GM19397 (cell line): ENCODE results near the gene ZSWIM8.
"Not testable (repeated sequence)": the region's sequence is repeated elsewhere in the genome, so short reads cannot be mapped to it uniquely, and the experiment has no call there.

Experiments used
- ATAC-seq: cut with Tn5 transposase; IDR thresholded peaks from one replicate; pipeline ENCODE4 v1.9.1; 2021; ENCODE audit warnings: mild to moderate bottlenecking, moderate library complexity; ENCODE audit not compliant: unreplicated experiment

Gene ZSWIM8

DNA sequence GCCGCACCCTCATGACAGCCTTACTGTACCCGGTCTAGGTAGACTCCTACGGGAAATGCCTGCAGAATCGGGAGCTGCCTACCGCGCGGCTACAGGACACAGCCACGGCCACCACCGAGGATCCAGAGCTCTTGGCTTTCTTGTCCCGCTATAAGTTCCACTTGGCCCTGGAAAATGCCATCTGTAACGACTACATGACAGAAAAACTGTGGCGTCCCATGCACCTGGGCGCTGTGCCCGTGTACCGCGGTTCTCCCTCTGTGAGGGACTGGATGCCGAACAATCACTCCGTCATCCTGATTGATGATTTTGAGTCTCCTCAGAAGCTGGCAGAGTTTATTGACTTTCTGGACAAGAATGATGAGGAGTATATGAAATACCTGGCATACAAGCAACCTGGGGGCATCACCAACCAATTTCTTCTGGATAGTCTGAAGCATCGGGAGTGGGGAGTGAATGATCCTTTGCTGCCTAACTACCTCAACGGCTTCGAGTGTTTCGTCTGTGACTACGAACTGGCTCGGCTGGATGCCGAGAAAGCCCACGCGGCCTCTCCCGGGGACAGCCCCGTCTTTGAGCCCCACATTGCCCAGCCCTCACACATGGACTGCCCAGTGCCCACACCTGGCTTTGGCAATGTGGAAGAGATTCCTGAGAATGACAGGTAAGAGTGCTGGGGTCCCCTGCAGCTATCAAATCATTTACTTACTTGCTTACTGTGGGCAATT lies 12.1 kb upstream of the ZSWIM8 start:
- no peak for ATAC-seq

DNA sequence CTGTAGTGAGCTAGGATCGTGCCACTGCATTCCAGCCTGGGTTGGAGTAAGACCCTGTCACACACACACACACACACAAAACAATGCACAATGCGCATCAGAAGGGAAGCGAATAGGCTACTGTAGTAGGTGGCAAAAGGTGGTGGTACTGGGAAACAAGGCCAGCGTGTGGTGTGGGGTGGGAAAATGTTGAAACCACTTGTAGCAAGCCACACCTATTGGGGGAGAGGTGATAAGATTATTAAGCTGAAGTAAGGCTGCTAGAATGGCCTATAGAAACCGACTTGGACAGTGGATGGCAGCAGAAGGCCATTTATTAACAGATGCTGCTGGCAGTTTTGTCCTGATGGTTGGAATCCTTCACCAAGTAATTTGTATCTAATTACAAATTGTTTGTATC lies 10.8 kb upstream of the ZSWIM8 start:
- ATAC-seq = no peak

DNA sequence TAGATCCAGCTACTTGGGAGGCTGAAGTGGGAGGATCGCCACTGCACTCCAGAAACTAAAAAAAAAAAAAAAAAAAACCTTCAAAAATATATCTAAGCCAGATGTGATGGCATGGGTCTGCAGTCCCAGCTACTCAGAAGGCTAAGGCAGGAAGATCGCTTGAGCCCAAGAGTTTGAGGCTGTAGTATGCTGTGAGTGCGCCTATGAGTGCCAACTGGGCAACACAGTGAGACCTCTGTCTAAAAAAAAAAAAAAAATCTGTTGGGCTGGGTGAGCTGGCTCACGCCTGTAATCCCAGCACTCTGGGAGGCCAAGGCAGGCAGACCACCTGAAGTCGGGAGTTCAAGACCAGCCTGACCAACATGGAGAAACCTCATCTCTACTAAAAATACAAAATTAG lies 6.4 kb upstream of the ZSWIM8 start:
- no peak for ATAC-seq

DNA sequence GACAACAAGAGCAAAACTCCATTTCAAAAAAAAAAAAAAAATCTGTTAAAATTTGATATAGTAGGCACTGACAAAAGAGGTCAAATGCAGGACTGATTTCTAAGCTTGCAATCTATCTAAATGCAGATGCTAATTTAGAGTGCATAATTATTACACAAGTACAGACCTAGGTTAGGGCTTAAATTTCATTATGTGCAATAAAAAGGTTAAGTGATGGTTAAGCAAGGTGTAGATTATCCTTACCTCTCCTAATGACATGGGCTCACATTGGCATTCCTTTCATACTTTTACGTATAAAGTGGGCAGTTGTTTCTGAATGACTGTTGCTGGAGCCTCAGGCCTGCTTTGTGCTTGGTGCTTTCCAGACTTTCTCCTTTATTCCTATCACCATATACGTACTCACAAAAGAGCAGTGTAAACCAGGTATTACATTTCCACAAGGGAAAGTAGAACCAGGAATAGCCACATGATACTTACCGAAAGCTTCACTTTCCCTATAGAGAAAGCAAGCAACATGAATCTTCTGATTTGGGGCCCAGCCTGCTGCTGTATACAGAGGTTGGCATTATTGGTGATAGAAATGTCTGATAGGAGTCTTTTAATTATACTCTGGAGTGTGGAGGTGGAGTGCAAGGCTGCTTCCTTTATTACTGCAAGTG lies 5.7 kb upstream of the ZSWIM8 start:
- ATAC-seq = no peak

DNA sequence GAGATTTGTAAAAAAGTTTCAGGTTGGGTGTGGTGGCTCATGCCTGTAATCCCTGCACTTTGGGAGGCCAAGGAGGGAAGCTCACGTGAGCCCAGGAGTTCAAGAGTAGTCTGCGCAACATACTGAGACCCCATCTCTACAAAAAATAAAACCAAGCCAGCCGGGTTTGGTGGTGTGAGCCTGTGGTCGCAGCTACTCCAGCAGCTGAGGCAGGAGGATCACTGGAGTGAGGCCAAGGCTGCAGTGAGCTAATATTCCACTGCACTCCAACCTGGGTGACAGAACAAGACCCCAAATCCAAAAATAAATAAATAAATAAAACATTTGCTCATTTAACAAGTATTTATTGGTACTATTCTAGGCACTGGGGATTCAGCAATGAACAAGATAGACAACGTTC lies 5.1 kb upstream of the ZSWIM8 start:
- ATAC-seq = no peak

DNA sequence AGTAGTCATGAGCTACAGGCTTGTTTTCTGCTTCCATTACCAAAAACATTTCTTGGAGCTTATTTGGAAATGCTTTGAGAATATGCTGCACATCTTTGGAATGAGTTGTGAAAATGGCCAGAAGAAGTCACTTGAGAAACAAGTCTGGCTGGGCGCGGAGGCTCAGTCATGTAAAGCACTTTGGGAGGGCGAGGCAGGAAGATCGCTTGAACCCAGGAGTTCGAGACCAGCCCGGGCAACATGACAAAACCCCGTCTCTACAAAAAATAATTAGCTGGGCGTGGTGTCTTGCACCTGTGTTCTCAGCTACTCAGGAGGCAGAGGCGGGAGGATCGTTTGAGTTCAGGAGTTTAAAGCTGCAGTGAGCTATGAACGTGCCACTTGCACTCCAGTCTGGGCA lies 4.4 kb upstream of the ZSWIM8 start:
- ATAC-seq = no peak

DNA sequence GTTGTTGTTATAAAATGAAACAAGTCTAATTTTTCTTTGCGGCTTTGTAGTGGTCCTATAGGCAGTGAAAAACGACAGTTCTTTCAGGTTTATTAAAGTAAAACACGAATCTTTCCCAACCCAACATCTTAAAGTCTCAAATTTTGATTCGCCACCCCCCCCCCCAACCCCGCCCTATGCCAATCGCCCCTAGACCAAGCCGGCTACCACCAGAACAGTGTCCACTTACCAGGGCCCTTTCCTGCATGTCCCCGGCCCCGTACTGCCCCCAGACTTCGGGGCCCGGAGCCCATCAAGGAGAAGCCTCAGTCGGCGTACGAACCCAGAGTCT lies 3.9 kb upstream of the ZSWIM8 start:
- peak; percentile 1 for ATAC-seq

DNA sequence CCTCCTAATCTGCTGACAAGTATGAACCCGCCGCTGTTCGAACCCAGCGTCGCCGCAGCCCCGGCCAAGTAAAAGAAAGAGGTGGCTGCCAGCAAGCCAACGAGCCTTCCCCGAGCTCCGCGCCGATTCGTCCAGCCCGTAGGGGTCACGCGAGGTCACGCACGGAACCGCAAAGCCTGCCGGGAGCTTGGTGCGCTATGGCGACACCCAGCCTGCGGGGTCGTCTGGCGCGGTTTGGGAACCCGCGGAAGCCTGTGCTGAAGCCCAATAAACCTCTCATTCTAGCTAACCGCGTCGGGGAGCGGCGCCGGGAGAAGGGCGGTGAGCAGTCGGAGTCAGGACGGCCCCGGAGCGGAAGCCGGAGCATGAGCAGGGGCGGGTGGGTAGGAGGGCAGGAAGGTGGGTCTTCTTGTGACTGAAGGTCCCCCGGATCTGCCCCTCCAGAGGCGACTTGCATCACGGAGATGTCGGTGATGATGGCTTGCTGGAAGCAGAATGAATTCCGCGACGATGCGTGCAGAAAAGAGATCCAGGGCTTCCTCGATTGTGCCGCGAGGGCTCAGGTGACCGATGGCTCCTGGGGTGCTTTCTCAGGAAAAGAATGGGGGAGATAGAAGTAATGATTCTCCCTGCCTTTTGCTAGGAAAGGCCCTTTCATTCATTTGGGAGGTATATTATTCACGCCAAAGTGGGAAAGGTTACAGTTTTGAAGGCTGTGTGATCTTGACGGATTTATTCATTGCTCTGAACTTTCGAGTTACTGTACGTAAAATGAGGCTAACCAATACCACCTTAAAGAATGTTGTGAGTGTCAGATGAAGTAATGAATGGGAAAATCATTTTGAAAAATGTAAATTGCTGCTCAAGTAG lies 3.3 kb upstream of the ZSWIM8 start, which contains the start of gene CHCHD1:
Gene CHCHD1, plus strand, starts transcription at position 170 of the 870 bp plus-strand sequence. Its CDS starts 28 bp downstream, at position 198.
- ATAC-seq = peak; percentile 57

DNA sequence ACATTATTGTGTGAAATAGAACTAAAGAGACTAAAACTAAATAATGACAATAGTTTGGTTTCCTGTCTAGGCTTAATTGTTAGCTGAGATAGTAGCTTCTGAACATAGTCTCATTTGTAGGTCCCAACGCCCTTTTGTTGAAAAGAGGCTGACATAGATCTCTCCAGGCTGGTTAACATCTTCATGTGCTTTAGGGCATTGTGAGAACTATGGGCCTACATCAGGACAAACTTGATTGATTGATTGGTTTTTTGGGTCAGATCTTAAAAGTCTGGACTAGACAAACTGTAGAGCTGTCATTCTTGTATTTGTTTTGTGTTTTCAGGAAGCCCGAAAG lies 2.7 kb upstream of the ZSWIM8 start:
- no peak for ATAC-seq

DNA sequence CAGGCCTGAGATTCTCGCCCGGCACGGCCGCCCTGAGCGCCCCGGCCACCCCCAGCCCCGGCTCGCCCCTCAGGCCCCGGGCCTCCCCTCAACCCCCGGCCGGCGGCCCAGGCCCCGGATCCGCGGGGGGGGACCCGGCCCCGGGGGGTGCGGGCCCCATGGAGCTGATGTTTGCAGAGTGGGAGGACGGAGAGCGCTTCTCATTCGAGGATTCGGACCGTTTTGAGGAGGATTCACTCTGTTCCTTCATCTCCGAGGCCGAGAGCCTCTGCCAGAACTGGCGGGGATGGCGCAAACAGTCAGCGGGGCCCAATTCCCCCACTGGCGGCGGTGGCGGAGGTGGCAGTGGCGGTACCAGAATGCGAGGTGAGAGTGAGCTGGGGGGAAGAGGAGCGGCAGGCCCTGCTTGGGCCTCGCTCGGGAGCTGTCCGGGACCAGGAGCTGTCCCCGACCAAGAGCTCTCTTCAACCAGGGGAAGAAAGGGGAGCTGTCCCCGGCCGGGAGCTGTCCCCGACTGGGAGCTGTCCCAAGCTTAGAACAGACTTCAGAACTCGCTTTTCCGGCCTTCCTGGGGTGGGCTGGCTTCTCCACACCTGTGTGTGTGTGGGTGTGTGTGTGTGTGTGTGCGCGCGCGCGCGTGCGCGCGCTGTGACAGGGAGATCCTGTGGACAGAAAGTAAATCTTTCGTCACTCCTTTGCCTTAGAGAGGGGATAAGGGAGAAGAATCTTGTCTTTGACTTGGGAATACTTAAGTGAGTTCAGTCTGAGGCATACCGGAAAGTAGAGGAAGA lies 510 bp downstream of the ZSWIM8 start:
- peak; percentile 23 for ATAC-seq

DNA sequence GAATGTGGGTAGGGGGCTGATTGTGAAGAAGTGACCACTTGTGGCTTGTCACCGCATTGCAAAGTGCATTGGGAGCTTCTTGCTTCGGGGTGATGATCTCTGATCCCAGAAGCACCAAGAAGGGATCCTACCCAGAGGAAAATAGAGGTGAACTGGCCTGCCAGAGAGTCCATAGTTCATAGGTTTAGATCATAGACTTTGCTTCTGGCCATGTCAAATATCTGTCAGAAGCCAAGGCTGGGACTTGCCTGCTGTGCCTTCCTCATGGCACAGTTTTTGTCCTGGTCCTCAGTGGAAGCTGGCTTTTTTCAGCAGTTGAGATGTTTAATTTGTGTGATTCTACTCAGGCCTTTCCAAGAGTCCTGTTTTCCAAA lies 1.1 kb downstream of the ZSWIM8 start:
- no peak for ATAC-seq

DNA sequence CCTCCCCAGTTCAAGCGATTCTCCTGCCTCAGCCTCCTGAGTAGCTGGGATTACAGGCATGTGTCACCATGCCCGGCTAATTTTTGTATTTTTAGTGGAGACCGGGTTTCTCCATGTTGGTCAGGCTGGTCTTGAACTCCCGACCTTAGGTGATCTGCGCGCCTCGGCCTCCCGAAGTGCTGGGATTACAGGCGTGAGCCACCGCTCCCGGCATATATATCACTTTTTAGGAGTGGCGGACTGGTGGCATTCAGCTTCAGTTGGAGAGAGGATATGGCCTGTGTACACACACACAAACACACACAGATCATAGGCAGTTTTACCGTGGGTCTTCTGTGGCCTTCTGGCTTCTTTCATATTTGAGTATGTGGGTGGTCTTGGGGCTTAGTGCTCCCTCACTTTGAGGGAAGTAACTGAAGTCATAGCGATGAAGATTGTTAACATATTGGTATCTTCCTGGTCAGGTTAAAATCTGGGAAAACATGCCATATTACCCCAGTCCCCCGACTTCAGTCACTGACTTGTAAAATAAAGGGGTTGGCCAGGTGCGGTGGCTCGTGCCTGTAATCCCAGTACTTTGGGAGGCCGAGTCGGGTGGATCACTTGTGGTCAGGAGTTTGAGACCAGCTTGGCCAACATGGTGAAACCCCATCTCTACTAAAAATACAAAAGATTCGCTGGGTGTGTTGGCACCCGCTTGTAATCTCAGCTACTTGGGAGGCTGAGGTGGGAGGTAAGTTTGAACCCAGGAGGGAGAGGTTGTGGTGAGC lies 1.8 kb downstream of the ZSWIM8 start:
- not testable (repeated sequence) for ATAC-seq

DNA sequence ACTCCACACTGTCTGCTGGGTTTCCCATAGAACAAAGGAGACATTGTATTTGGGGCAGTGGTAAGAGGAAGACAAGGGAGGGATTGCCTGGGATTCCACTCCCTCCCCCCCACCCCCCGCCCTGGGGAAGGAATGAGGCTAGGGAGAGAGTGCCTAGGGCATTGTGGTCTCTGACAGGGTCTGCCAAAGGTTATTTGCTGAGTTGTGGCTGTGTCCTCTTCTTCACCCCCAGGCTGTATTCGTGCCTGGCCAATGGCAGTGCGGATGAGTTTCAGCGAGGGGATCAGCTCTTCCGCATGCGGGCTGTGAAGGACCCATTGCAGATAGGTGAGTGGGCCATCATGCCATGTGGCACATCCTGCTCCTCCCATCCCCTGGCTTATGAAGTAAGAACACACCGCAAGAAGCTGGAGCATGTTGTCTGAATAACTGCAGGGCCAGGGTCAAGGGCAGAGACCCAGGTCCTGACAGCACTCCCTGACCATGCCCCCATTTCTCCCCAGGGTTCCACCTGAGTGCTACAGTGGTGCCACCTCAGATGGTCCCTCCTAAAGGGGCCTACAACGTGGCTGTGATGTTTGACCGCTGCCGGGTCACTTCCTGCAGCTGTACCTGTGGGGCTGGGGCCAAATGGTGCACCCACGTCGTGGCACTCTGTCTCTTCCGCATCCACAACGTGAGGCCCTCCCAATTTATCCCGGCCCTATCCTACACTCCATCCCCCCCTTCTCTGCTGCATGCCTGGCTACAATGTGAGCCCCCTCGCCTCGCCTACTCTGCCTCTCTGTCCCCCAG lies 3.7 kb downstream of the ZSWIM8 start:
- ATAC-seq = no peak

DNA sequence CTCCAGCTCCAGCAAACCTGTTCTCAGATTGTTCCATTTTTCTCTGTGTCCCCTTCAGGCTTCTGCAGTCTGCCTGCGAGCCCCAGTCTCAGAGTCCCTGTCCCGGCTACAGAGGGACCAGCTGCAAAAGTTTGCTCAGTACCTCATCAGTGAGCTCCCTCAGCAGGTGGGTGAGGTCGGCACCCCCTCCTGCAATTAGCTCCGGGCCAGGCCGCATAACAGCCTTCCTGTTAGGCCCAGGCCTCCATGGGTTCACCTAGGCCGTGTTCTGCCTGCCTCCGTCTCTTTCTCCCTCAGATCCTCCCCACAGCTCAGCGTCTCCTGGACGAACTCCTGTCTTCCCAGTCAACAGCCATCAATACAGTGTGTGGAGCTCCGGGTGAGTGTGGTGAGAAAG lies 4.3 kb downstream of the ZSWIM8 start:
- no peak for ATAC-seq

DNA sequence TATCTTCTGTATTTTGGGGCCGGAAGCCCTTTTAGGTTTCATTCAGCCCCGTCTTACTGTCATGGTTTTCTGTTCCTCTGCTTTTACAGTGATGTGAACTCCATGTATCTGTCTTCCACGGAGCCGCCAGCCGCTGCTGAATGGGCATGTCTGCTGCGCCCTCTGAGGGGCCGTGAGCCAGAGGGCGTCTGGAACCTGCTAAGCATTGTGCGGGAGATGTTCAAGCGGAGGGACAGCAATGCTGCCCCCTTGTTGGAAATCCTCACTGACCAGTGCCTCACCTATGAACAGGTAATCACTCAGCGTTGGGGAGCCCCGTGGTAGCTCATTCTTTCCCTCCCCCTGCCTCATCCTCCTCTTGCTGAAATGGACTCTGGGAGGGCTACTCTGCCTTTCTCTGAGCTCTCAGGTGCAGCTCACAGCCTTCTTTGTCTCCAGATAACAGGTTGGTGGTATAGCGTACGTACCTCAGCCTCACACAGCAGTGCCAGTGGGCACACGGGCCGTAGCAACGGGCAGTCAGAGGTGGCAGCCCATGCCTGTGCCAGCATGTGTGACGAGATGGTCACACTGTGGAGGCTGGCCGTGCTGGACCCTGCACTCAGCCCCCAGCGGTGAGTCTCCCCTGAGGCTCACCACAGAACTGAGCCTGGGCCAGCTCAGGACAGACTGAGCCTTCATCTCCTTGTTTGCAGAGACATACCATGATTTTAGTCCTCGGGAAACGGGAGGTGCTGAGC lies 5.7 kb downstream of the ZSWIM8 start:
- no peak for ATAC-seq

DNA sequence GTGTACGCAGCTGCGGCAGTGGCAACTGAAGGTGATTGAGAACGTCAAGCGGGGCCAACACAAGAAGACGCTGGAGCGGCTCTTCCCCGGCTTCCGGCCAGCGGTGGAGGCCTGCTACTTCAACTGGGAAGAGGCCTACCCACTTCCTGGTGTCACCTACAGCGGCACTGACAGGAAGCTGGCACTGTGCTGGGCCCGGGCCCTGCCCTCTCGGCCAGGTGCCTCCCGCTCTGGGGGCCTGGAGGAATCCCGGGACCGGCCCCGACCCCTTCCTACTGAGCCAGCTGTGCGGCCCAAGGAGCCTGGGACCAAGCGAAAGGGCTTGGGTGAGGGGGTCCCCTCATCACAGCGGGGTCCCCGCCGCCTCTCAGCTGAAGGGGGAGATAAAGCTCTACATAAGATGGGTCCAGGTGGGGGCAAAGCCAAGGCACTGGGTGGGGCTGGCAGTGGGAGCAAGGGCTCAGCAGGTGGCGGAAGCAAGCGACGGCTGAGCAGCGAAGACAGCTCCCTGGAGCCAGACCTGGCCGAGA lies 6.5 kb downstream of the ZSWIM8 start:
- no peak for ATAC-seq

DNA sequence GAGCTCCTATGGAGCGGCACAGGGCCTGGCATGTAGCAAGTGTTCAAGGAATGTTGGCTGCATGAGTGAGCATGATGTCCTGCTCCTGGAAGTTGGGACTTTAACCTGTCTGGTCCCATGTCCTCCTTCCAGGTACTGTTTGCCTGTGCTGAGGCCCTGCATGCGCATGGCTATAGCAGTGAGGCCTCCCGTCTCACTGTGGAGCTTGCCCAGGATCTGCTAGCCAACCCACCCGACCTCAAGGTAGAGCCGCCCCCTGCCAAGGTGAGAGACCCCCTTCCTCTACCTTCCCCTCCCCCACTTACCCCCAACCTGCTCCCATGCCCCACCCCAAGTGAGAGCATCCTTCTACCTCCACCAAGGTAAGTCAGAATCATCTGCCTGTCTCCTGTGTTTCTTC lies 8.1 kb downstream of the ZSWIM8 start:
- no peak for ATAC-seq

DNA sequence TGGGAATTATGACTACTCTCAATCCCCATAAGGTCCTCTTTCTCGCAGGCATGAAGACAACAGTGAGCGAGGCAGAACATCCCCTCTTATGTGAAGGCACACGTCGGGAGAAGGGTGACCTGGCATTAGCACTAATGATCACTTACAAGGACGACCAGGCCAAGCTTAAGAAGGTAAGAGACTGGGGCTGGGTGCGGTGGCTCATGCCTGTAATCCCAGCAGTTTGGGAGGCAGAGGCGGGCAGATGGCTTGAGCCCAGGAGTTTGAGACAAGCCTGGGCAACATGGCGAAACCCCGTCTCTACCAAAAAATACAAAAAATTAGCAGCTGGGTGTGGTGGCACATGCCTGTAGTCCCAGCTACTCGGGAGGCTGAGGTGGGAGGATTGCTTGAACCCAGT lies 10.1 kb downstream of the ZSWIM8 start:
- not testable (repeated sequence) for ATAC-seq

DNA sequence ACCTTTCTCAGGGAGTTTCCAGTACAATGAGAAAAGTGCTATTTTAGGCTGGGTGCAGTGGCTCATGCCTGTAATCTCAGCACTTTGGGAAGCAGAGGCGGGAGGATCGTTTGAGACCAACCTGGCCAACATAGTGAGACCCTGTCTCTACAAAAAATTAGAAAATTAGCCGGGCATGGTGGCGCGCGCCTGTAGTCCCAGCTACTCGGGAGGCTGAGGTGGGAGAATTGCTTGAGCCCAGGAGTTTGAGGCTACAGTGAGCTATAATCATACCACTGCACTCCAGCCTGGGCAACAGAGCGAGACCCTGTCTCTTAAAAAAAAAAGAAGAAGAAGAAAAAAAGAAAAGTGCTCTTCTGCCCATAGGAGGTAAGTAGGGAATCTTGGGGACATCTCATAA lies 10.6 kb downstream of the ZSWIM8 start:
- ATAC-seq = not testable (repeated sequence)
